ENCODE results near the gene MPIG6B.
A peak's percentile ranks its signal among the peaks of the same experiment; 100 is the strongest.
"Not testable (repeated sequence)": the region's sequence is repeated elsewhere in the genome, so short reads cannot be mapped to it uniquely, and the experiment has no call there.

MPIG6B gene

GRCh38 chr6:31707701-31708100 lies 15.5 kb upstream of the MPIG6B start:
- no peak for DNase-seq (ENCODE audit: low spot score in 2 of 2)
- Histone ChIP-seq H3K36me3 (replicated peaks) (no peaks in the 10 kb centered on the region), H3K4me1 (peaks cover 6% of the 10 kb centered on the region), H3K4me3 (no peak overlapping the region), H3K9me3 (no peaks in the 10 kb centered on the region), H3K27me3 (ENCODE audit: low read depth) (no peaks in the 10 kb centered on the region)
- in situ Hi-C loops (cut with MboI; ENCODE audit: low sequenced_read_pairs) = no loop called here

GRCh38 chr6:31708224-31708623 lies 14.9 kb upstream of the MPIG6B start:
- no peak for DNase-seq (ENCODE audit: low spot score in 2 of 2)
- H3K4me3 ChIP-seq = no peak overlapping the region
- peaks cover 6% of the 10 kb centered on the region for H3K4me1 ChIP-seq
- no peaks in the 10 kb centered on the region for H3K36me3 ChIP-seq (replicated peaks)
- no peaks in the 10 kb centered on the region for H3K9me3 ChIP-seq
- in situ Hi-C loops (cut with MboI; ENCODE audit: low sequenced_read_pairs) = no loop called here
- no peaks in the 10 kb centered on the region for H3K27me3 ChIP-seq (ENCODE audit: low read depth)

GRCh38 chr6:31709157-31709556 lies 14.0 kb upstream of the MPIG6B start:
- in situ Hi-C loops (cut with MboI; ENCODE audit: low sequenced_read_pairs); H3K4me3 ChIP-seq: not testable (repeated sequence)

GRCh38 chr6:31710523-31711219 lies 12.5 kb upstream of the MPIG6B start:
- no peaks in the 10 kb centered on the region for H3K9me3 ChIP-seq
- no peak overlapping the region for H3K4me3 ChIP-seq
- H3K4me1 ChIP-seq = peaks cover 7% of the 10 kb centered on the region
- no peaks in the 10 kb centered on the region for H3K36me3 ChIP-seq (replicated peaks)
- DNase-seq (ENCODE audit: low spot score in 2 of 2) = no peak
- in situ Hi-C loops (cut with MboI; ENCODE audit: low sequenced_read_pairs) = no loop called here
- no peaks in the 10 kb centered on the region for H3K27me3 ChIP-seq (ENCODE audit: low read depth)

More at GRCh38 chr6:31709157-31709556, 14.0 kb upstream of the MPIG6B start:
- H3K36me3 ChIP-seq (replicated peaks); DNase-seq (ENCODE audit: low spot score in 2 of 2); H3K27me3 ChIP-seq (ENCODE audit: low read depth); H3K9me3 ChIP-seq; H3K4me1 ChIP-seq: not testable (repeated sequence)

- Histone ChIP-seq H3K9me3 (no peaks in the 10 kb centered on the region), H3K4me3 (no peak overlapping the region), H3K4me1 (peaks cover 7% of the 10 kb centered on the region), H3K27me3 (ENCODE audit: low read depth) (no peaks in the 10 kb centered on the region), H3K36me3 (replicated peaks) (no peaks in the 10 kb centered on the region)
- in situ Hi-C loops (cut with MboI; ENCODE audit: low sequenced_read_pairs) = no loop called here
- DNase-seq (ENCODE audit: low spot score in 2 of 2) = no peak
Measured at GRCh38 chr6:31711233-31711632, 11.9 kb upstream of the MPIG6B start.

- Histone ChIP-seq H3K36me3 (replicated peaks) (no peaks in the 10 kb centered on the region), H3K4me1 (peaks cover 7% of the 10 kb centered on the region), H3K9me3 (no peaks in the 10 kb centered on the region), H3K27me3 (ENCODE audit: low read depth) (no peaks in the 10 kb centered on the region), H3K4me3 (no peak overlapping the region)
- in situ Hi-C loops (cut with MboI; ENCODE audit: low sequenced_read_pairs) = no loop called here
- DNase-seq (ENCODE audit: low spot score in 2 of 2) = no peak
Measured at GRCh38 chr6:31712296-31712695, 10.9 kb upstream of the MPIG6B start.

GRCh38 chr6:31713465-31713864 lies 9.7 kb upstream of the MPIG6B start:
- Histone ChIP-seq H3K9me3 (no peaks in the 10 kb centered on the region), H3K36me3 (replicated peaks) (no peaks in the 10 kb centered on the region), H3K27me3 (ENCODE audit: low read depth) (no peaks in the 10 kb centered on the region), H3K4me3 (no peak overlapping the region), H3K4me1 (peaks cover 7% of the 10 kb centered on the region)
- DNase-seq (ENCODE audit: low spot score in 2 of 2) = no peak
- in situ Hi-C loops (cut with MboI; ENCODE audit: low sequenced_read_pairs) = no loop called here

- H3K9me3 ChIP-seq = no peaks in the 10 kb centered on the region
- H3K4me3 ChIP-seq = no peak overlapping the region
- H3K36me3 ChIP-seq (replicated peaks) = no peaks in the 10 kb centered on the region
- H3K27me3 ChIP-seq (ENCODE audit: low read depth) = no peaks in the 10 kb centered on the region
- in situ Hi-C loops (cut with MboI; ENCODE audit: low sequenced_read_pairs) = no loop called here
- H3K4me1 ChIP-seq = peaks cover 7% of the 10 kb centered on the region
- DNase-seq (ENCODE audit: low spot score in 2 of 2) = peak; percentile 23 to 38
Measured at GRCh38 chr6:31713991-31714684, 9.0 kb upstream of the MPIG6B start.

GRCh38 chr6:31715022-31715958 lies 7.9 kb upstream of the MPIG6B start, which contains the start of gene LY6G6D:
Gene LY6G6D, plus strand, starts transcription at chr6:31715348. Its CDS starts 8 bp downstream, at chr6:31715356.
- in situ Hi-C loops (cut with MboI; ENCODE audit: low sequenced_read_pairs) = no loop called here
- Histone ChIP-seq H3K4me3 (no peak within 1 kb of the TSS), H3K27me3 (ENCODE audit: low read depth) (no peaks in the 10 kb centered on the region)

GRCh38 chr6:31717499-31718222 lies 5.5 kb upstream of the MPIG6B start:
- Histone ChIP-seq H3K9me3 (no peaks in the 10 kb centered on the region), H3K27me3 (ENCODE audit: low read depth) (no peaks in the 10 kb centered on the region), H3K36me3 (replicated peaks) (no peaks in the 10 kb centered on the region), H3K4me1 (peaks cover 7% of the 10 kb centered on the region), H3K4me3 (no peak overlapping the region)
- no peak for DNase-seq (ENCODE audit: low spot score in 2 of 2)
- in situ Hi-C loops (cut with MboI; ENCODE audit: low sequenced_read_pairs) = no loop called here

More at GRCh38 chr6:31715022-31715958, 7.9 kb upstream of the MPIG6B start, which contains the start of gene LY6G6D:
- Histone ChIP-seq H3K36me3 (replicated peaks) (no peaks in the 10 kb centered on the region), H3K9me3 (no peaks in the 10 kb centered on the region), H3K4me1 (peaks cover 7% of the 10 kb centered on the region)
- no peak for DNase-seq (ENCODE audit: low spot score in 2 of 2)

GRCh38 chr6:31718265-31718664 lies 4.9 kb upstream of the MPIG6B start:
- H3K36me3 ChIP-seq (replicated peaks) = no peaks in the 10 kb centered on the region
- H3K27me3 ChIP-seq (ENCODE audit: low read depth) = no peaks in the 10 kb centered on the region
- in situ Hi-C loops (cut with MboI; ENCODE audit: low sequenced_read_pairs) = no loop called here
- no peak for DNase-seq (ENCODE audit: low spot score in 2 of 2)
- peaks cover 7% of the 10 kb centered on the region for H3K4me1 ChIP-seq
- no peaks in the 10 kb centered on the region for H3K9me3 ChIP-seq
- H3K4me3 ChIP-seq = no peak overlapping the region

- Histone ChIP-seq H3K27me3 (ENCODE audit: low read depth) (no peaks in the 10 kb centered on the region), H3K4me1 (peaks cover 3% of the 10 kb centered on the region), H3K4me3 (no peak overlapping the region), H3K9me3 (no peaks in the 10 kb centered on the region), H3K36me3 (replicated peaks) (no peaks in the 10 kb centered on the region)
- in situ Hi-C loops (cut with MboI; ENCODE audit: low sequenced_read_pairs) = no loop called here
- no peak for DNase-seq (ENCODE audit: low spot score in 2 of 2)
Measured at GRCh38 chr6:31719001-31719400, 4.2 kb upstream of the MPIG6B start.

- no peaks in the 10 kb centered on the region for H3K4me1 ChIP-seq
- in situ Hi-C loops (cut with MboI; ENCODE audit: low sequenced_read_pairs) = no loop called here
- no peaks in the 10 kb centered on the region for H3K36me3 ChIP-seq (replicated peaks)
- H3K9me3 ChIP-seq = no peaks in the 10 kb centered on the region
- H3K4me3 ChIP-seq = no peak overlapping the region
- no peaks in the 10 kb centered on the region for H3K27me3 ChIP-seq (ENCODE audit: low read depth)
- no peak for DNase-seq (ENCODE audit: low spot score in 2 of 2)
Measured at GRCh38 chr6:31720196-31720770, 2.9 kb upstream of the MPIG6B start.

All from HAP-1 (cell line).